Measurements from ENCODE around the gene RNF17.

GRCh38 chr13:24741791-24742190 is 22.2 kb upstream of the RNF17 start:
- TF ChIP-seq CTCF (IDR thresholded peaks at IDR 0.05) (no peak), EZH2 (IDR thresholded peaks at IDR 0.05) (no peak)

Data from neural progenitor cell (in vitro differentiated cells).